ENCODE results near the gene EFHC1. TPM values are rescaled to one million over a fixed set of nuclear protein-coding genes. Genes with fewer than 3 reads are reported as not detected.
A peak's percentile ranks its signal among the peaks of the same experiment; 100 is the strongest.

The EFHC1 gene
- total RNA-seq, 1 donor from 2014 or later = 44.1 TPM

DNA sequence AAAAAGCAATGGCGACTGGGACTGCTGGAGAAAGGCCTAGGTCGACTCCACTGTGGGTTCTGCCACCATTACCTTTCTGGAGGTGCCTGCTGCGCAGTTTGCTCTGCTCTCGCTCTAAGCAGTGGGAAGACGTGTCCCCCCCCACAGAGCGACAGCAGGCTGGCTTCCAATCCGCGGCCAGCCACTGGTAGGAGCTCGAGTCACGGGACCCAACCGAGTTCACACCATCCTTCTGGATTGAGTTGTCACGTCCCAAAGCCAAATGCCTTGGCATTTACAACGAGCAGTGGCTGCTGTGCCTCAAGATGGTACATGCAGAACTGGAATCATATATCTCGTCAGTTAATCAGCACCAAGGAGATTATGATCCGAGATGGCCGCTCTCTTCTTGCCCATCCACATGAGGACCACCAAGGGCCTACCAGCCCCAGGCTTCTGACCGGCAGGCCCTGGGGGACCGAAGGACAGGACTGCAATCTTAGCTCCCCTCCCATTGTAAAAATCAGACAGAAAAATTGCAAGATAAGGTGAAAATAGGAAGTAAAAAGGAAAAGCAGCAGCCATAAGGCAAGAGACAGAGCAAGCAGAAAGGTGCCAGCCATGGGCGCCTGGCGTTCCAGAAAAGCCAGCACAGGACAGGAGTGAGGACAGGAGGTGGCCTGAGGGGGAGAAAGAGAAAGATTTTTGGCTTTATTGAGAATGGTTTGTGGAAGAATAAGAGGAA lies 82.3 kb downstream of the EFHC1 start:
- no peak for DNase-seq (ENCODE audit: low spot score)

DNA sequence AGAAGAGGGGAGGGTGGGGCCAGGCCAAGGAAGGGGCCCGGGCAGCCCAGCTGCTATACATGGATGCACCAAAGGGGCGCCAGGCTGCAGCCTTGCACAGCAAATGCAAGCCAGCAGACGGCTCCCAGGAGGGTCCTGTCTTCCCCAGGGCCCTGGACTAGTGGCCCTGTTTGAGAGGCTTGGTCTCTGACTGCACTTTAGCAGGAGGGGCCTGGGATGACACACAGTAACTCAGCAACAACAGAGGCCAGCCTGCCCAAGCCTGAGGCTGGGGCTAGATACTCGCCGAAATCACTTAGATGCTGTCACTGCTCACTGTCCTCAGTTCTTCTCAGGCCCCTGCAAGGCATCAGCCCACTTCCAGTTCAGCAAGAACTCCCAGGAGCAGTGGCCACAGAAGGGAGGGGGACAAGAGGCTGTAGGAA lies 83.2 kb downstream of the EFHC1 start:
- no peak for DNase-seq (ENCODE audit: low spot score)

DNA sequence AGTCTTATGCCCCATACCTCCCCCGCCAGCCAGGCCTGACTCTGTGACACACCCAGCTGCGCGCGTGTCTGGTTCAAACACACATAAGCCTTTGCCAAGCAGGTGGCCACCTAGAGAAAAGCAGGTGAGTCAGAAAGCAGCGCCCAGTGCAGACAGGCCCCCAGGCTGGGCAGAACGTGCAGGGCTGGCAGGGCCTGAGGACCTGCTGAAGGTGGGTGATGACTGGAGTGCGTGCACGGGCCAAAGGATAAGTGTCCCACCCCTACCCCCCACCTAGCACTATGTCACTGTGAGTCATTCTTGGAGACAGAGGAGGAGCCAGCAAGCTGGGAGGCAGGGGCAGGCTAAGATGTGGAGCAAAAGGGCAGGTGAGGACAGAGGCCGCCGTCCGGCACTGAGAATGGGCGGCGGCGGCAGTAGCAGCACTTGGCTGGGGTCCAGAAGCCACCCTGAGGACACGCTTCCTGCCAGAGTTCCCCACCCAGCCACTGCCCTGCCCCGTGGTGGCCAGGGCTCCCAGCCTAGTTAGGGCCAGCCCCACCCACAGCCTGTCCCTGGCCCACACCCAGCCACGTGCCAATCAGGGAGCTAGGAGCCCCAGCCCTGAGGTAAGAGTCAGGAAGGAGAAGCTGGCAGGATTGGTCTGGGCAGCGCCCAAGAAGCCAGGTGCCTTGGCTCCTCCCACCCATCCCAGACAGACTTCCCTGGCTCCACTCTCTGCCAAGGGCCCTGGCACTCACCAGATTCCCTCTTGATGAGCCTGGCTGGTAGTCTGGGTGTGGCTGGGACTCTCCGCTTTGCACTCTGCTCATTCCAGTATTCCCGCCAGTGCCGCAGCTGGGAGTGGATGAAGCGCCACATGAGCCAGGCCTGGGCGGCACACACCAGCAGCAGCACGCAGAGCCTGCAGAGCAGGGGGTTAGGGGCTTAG lies 84.0 kb downstream of the EFHC1 start:
- DNase-seq (ENCODE audit: low spot score) = peak; percentile 38

GRCh38 chr6:52504782-52505136 lies 84.6 kb downstream of the EFHC1 start:
- no peak for DNase-seq (ENCODE audit: low spot score)

GRCh38 chr6:52505726-52506409 lies 85.7 kb downstream of the EFHC1 start:
- no peak for DNase-seq (ENCODE audit: low spot score)

GRCh38 chr6:52506476-52506875 lies 86.3 kb downstream of the EFHC1 start:
- DNase-seq (ENCODE audit: low spot score) = no peak

- no peak for DNase-seq (ENCODE audit: low spot score)
Measured at GRCh38 chr6:52507557-52508260, 87.6 kb downstream of the EFHC1 start.

GRCh38 chr6:52508261-52508739 lies 88.2 kb downstream of the EFHC1 start:
- no peak for DNase-seq (ENCODE audit: low spot score)

- DNase-seq (ENCODE audit: low spot score) = no peak
Measured at GRCh38 chr6:52509281-52510212, 89.4 kb downstream of the EFHC1 start.

DNA sequence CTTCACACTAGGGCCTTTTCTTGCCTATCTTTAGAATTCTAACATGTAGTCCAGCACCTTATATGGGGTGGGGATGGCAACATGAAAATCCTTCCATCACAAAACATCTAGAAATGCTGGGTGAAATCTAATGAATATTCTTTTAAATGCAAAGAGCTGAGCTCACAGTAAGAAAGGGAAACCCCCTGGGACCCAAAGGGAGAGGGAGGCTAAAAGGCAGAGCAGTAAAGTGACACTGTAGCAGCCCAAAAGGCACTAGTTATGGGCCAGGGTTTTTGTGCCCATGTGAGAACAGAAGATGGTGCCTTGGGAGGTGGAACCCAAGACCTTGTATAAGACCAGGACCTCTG lies 90.0 kb downstream of the EFHC1 start:
- DNase-seq (ENCODE audit: low spot score) = no peak

- DNase-seq (ENCODE audit: low spot score) = no peak
Measured at GRCh38 chr6:52511163-52511562, 91.0 kb downstream of the EFHC1 start.

DNA sequence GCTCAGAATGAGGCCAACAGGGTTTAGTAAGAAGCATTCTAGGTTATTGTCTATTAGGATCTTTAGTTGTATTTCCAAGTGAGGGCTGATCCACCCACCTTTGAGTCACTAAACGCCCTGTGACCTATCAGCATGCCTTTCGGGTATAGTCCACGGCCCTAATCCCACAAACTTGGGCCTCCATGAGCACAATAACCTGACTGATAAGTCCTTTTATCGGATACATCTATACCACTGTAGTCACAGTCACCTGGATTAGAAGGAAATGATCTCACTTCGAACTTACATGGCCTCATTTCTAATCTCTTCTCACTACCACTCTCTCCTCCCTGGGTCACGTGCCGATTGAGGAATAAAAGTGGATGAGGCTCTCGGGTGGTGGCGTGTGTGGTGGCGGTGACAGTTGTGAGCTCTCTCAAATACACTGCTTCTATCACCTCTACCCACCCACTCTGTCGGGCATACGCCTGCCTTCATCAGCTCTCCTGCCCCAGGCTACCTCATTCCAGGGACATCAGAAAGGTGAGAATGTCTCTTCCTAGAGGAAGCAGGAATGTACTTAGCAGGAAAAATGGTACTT lies 91.5 kb downstream of the EFHC1 start:
- DNase-seq (ENCODE audit: low spot score) = no peak

- peak; percentile 95 for DNase-seq (ENCODE audit: low spot score)
Measured at GRCh38 chr6:52512199-52512598, 92.1 kb downstream of the EFHC1 start.

DNA sequence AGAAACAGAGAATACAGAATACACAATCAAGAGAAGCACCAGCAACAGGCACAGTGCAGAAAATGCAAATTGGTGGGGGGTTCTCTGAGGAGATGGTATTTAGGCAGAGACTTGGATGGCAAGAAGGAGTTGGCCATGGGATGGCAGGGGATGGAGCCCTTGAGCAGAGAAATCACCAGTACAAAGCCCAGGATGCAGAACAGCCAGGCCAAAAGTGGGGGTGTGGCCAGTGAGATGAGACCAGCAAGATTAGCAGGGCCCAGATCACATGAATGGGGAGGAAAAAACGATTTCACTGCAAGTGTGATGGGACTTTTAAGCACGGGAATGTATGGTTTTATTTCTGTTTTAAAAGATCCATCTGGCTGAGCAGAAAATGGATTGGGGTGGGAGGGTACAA lies 93.3 kb downstream of the EFHC1 start:
- peak; percentile 47 for DNase-seq (ENCODE audit: low spot score)

DNA sequence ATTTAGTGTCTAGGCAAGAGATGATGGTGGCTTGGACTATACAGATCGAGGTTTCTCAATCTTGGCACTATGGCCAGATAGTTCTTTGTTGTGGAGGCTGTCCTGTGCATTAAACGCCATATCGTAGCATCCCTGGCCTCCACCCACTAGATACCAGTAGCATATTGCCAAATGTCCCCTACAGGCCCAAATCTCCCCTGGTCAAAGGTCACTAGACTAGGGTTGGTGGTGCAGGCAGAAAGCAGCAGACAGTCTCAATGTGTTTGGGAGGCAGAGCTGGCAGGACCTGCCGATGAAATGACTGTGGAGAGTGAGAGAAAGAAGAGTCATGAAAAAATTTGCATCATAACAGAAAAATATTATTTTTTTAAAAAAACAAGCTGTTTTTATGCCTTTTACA lies 93.8 kb downstream of the EFHC1 start:
- DNase-seq (ENCODE audit: low spot score) = no peak

DNA sequence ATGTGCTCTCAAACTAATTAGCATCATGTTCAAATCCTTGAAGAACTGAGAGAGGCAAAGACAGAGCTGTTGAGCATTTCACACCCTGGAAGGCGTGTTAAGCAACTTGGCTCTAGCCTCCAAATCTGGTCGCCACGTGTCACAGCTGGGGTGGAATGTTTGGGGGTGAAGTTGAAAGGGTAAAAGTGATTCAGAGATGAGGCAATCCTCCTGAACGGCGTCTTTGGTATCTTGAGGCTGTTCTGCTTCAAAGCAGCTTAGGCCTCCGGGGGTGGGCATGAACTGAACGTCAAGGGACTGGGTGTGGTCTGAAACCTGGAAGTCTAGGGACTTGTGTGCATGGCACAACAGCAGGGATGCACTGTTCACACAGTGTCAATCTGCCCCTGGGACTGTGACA lies 94.4 kb downstream of the EFHC1 start:
- DNase-seq (ENCODE audit: low spot score) = peak; percentile 51

DNA sequence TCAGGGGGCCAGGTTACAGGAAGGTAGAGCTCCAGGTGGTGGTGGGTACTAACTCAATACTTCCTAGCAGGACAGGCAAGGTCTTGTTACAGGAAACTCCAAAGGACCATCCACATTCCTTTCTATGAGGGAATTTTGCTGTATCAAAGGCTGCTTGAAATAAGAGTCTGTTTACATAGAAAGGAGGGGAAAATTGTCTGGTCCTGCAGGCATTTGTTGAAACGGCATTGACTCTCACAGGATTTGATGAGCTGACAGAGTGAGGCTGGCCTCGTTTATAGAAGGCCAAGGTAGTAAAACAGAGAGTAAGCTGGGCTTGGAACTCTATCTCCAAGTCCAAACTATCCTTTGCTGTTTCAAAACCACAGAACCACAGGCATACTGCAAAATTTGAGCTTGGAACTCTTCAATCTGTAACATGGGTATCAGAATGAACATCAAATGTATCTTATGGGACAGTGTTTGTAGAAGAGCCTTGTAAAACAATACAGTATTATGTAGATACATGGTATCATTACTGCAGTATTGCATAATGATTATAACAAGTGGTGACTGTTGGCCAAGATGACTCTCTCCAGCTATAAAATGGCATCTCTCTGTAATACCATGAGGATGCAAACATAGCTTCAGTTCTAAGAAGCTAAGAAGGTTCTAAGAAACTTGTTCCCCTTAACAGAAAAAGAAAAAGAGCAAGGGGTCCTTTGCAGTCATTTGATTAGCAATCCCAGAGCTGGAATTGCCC lies 95.2 kb downstream of the EFHC1 start:
- DNase-seq (ENCODE audit: low spot score) = no peak

GRCh38 chr6:52516269-52516668 lies 96.1 kb downstream of the EFHC1 start:
- no peak for DNase-seq (ENCODE audit: low spot score)

- no peak for DNase-seq (ENCODE audit: low spot score)
Measured at GRCh38 chr6:52516943-52517342, 96.8 kb downstream of the EFHC1 start.
